ENCODE measurements around the gene DSC2.

- TF ChIP-seq POLR2A (IDR thresholded peaks at IDR 0.05; ENCODE audit: low read depth, low read length) (no peak), POLR2AphosphoS5 (IDR thresholded peaks at IDR 0.05; ENCODE audit: low read depth, low read length) (no peak), TAF1 (IDR thresholded peaks at IDR 0.05; ENCODE audit: borderline replicate concordance, low read depth, low read length) (no peak)
Observed at GRCh38 chr18:31149351-31149750, 47.1 kb upstream of the DSC2 start.
